ENCODE measurements around the gene RPTOR.

Gene RPTOR

GRCh38 chr17:80712089-80712488 lies 167.5 kb downstream of the RPTOR start:
- in situ Hi-C loops (cut with HindIII; ENCODE audit: low sequenced_read_pairs): no loop called here
- H3K4me3 ChIP-seq (ENCODE audit: low read depth, low read length): no peak overlapping the region
- TF ChIP-seq CTCF (IDR thresholded peaks at IDR 0.05; ENCODE audit: low read depth, low read length, missing control alignments): no peak
- no peak for DNase-seq (ENCODE audit: low read depth)

- DNase-seq (ENCODE audit: low read depth): no peak
- no peak overlapping the region for H3K4me3 ChIP-seq (ENCODE audit: low read depth, low read length)
- in situ Hi-C loops (cut with HindIII; ENCODE audit: low sequenced_read_pairs): no loop called here
- TF ChIP-seq CTCF (IDR thresholded peaks at IDR 0.05; ENCODE audit: low read depth, low read length, missing control alignments): no peak
Measured at GRCh38 chr17:80712606-80713005, 168.0 kb downstream of the RPTOR start.

- in situ Hi-C loops (cut with HindIII; ENCODE audit: low sequenced_read_pairs): no loop called here
- no peak for TF ChIP-seq CTCF (IDR thresholded peaks at IDR 0.05; ENCODE audit: low read depth, low read length, missing control alignments)
- no peak overlapping the region for H3K4me3 ChIP-seq (ENCODE audit: low read depth, low read length)
- DNase-seq (ENCODE audit: low read depth): no peak
Measured at GRCh38 chr17:80716986-80717719, 172.5 kb downstream of the RPTOR start.

- no peak overlapping the region for H3K4me3 ChIP-seq (ENCODE audit: low read depth, low read length)
- no peak for DNase-seq (ENCODE audit: low read depth)
- no peak for TF ChIP-seq CTCF (IDR thresholded peaks at IDR 0.05; ENCODE audit: low read depth, low read length, missing control alignments)
- in situ Hi-C loops (cut with HindIII; ENCODE audit: low sequenced_read_pairs): no loop called here
Measured at GRCh38 chr17:80717720-80718083, 173.1 kb downstream of the RPTOR start.

GRCh38 chr17:80718428-80718827 lies 173.8 kb downstream of the RPTOR start:
- in situ Hi-C loops (cut with HindIII; ENCODE audit: low sequenced_read_pairs): no loop called here
- no peak for TF ChIP-seq CTCF (IDR thresholded peaks at IDR 0.05; ENCODE audit: low read depth, low read length, missing control alignments)
- no peak for DNase-seq (ENCODE audit: low read depth)
- H3K4me3 ChIP-seq (ENCODE audit: low read depth, low read length): no peak overlapping the region

- DNase-seq (ENCODE audit: low read depth): no peak
- no peak for TF ChIP-seq CTCF (IDR thresholded peaks at IDR 0.05; ENCODE audit: low read depth, low read length, missing control alignments)
- H3K4me3 ChIP-seq (ENCODE audit: low read depth, low read length): no peak overlapping the region
- in situ Hi-C loops (cut with HindIII; ENCODE audit: low sequenced_read_pairs): no loop called here
Measured at GRCh38 chr17:80719449-80719848, 174.8 kb downstream of the RPTOR start.
